NCI-H526 (cell line): Measurements from ENCODE around the gene TIMM50.

Experiments
- DNase-seq, 2 experiments: peaks; one replicate each; lab custom pipeline; 2025; lab: John Stamatoyannopoulos, UW

Gene TIMM50

DNA sequence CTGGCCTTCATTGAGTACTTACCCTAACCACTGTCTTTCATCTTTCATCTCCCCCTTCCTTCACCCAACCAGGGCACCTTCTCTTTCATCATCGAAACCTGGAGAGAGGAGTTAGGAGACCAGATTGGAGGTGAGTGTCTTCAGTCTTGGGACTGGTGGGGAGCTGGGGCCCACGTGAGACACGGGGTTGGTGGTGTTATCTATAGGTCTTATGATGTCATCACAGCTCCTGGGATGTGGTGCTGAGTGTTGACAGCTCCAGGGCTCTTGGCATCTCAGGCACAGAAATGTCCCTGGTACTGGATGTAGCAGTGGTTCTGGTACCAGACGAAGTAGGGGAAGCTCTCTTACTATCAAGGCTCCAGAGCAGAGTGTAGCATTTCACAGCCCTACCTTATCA is 19.9 kb downstream of the TIMM50 start:
- no peak for DNase-seq

DNA sequence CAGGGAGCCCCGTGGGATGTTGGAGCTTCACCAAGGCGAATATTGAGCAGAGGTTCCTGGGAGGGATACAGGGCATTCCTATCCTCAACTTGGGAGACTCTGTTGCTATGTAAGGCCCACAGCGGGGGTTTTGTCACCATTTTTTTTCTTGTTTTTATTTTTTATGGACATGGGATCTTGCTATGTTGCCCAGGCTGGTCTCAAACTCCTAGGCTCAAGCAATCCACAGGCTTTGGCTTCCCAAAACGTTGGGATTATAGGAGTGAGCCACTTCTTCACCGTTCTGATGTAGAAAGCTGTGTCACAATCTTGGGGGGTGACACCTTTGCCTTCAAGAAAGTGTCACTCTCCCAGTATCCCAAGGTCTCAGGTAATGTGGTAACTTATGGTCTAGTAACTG is 20.7 kb downstream of the TIMM50 start:
- DNase-seq, result no peak

DNA sequence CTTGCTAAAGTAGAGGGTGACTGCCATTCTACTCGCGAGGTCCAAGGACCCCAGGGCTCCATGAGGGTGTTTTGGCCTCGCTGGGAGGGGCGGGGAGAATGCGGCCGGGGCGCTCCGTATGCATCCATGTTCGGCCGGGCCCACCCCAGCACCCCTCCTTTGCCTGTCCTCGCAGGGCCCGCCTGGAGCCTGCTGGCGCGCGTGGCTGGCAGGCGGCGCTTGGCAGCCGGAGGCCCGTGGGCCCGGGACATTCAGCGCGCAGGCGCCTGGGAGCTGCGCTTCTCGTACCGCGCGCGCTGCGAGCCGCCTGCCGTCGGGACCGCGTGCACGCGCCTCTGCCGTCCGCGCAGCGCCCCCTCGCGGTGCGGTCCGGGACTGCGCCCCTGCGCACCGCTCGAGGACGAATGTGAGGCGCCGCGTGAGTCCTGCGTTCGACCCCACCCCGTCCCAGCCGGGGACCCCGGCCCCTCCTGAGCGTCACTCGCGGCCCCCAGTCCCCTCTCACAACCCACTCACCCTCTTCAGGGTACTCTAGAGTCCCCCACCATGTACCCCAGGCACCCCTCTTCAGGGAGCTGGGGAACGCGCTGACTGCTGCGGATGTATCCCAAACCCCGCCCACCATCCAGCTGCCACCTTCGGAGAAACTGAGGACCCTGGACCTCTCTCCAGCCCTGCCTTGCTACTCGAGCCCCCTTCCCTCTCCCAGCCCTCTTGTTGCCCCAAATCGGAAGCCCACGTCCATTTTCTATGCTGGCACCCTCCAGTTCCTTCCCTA is 22.2 kb downstream of the TIMM50 start:
- peak in 1 of 2 experiments; percentile 93 for DNase-seq

DNA sequence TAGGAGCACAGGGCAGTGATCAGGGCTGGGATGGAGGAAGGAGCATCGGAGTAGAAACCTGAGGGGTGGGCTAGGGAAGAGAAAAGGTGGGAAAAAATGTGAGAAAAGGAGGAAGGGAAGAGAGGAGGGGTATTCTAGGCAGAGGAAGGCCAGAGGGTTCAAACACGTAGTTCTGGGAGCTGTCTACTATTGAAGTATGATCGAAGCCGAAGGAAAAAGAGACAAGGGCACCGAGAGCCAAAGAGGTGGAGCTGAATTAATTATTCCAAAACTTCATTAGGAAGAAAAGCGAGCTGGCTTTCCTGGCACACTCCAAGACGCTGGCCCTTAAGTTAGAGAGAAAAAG is 25.9 kb downstream of the TIMM50 start:
- no peak for DNase-seq

DNA sequence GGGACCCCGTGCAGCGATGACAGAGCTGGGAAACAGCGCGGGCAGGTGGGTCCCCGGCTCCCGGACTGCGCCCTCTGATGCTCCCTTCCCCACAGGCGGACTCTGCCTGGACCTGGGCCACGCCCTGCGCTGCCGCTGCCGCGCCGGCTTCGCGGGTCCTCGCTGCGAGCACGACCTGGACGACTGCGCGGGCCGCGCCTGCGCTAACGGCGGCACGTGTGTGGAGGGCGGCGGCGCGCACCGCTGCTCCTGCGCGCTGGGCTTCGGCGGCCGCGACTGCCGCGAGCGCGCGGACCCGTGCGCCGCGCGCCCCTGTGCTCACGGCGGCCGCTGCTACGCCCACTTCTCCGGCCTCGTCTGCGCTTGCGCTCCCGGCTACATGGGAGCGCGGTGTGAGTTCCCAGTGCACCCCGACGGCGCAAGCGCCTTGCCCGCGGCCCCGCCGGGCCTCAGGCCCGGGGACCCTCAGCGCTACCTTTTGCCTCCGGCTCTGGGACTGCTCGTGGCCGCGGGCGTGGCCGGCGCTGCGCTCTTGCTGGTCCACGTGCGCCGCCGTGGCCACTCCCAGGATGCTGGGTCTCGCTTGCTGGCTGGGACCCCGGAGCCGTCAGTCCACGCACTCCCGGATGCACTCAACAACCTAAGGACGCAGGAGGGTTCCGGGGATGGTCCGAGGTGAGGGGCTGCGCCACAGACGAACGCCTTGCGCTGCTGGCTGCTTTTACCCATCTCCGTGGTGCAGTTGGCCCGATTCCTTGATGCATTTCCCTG is 26.5 kb downstream of the TIMM50 start:
- DNase-seq, result peak; percentile 81 to 98

DNA sequence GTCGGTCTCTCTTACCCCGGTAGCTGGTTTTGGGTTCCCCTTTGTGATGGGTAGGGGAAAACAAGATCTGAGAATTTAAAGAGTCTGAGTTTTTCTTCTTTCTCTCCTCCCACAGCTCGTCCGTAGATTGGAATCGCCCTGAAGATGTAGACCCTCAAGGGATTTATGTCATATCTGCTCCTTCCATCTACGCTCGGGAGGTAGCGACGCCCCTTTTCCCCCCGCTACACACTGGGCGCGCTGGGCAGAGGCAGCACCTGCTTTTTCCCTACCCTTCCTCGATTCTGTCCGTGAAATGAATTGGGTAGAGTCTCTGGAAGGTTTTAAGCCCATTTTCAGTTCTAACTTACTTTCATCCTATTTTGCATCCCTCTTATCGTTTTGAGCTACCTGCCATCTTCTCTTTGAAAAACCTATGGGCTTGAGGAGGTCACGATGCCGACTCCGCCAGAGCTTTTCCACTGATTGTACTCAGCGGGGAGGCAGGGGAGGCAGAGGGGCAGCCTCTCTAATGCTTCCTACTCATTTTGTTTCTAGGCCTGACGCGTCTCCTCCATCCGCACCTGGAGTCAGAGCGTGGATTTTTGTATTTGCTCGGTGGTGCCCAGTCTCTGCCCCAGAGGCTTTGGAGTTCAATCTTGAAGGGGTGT is 27.2 kb downstream of the TIMM50 start:
- peak in 1 of 2 experiments; percentile 50 for DNase-seq

DNA sequence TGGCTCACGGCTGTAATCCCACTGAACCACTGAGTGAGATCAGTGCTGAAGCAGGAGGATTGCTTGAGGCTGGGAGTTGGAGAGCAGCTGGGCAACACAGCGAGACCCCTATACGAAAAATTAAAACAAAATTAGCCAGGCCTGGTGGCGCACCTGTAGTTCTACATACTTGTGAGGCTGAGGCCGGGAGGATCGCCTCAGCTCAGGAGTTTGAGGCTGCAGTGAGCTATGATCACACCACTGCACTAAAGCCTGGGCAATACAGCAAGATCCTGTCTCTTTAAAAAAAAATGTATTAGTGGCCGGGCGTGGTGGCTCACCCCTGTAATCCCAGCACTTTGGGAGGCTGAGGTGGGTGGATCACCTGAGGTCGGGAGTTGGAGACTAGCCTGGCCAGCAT is 28.0 kb downstream of the TIMM50 start:
- DNase-seq, result no peak

DNA sequence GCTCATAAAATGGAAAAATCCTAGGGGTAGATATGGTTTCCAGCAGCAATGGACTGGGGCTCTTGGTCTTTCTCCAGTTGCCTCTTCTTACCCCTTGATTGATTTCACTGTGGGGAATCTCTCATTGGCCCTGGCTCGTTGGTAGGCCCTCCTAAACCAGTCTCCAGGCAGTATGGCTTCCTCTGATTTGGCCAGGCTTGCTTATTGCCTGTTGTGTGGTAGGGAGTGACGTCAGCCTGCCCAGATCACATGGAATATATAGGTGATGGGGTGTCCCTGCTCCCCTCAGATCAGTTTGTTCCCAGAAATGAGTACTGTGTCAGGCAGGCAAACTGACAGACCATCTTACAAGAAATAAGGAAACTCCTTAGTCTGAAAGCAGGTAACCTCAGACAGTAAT is 28.6 kb downstream of the TIMM50 start:
- no peak for DNase-seq

DNA sequence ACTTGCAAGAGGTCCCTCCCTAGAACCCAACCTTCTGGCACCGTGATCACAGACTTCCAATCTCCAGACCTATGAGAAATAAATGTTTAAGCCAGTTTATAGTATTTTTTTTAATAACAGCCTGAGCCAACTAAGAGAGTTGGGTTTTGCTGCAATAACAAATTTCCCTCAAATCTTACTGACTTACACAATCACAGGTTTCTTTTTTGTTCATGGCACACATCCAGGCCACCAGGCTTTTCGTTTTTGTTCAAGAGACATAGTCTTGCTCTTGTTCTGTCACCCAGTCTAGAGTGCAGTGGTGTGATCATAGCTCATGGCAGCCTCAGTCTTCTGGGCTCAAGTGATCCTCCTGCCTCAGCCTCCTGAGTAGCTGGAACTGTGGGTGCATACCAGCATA is 32.4 kb downstream of the TIMM50 start:
- no peak for DNase-seq

DNA sequence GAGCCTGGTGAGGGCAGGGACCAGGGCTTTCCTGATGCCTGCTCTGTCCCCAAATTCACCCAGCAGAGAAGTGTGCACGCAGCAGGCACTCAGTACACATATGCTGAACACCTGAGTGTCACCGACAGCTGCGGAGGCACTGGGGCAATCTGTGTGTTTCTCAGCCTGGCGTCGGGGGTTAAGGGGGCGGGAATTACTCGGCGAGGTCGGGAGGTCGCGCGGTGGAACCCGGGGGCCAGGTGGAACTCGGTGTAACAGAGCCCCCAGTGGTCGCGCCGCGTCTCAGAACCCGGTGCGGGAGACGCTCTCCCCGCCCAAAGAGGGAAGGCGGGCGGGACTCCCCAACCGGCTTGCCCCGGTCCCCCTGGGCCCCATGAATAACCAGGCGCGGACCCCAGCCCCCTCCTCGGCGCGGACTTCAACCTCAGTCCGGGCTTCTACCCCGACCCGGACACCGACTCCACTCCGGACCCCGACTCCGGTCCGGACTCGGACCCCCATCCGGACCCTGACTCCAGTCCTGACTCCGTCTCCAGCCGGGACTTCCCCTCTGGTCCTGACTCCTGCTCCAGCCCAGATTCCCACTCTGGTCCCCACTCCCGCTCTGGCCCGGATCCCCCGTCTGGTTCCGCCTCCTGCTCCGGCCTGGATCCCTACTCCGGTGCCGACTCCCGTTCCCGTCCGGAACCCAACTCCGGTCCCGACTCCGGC is 34.4 kb downstream of the TIMM50 start, which contains the start of gene SELENOV:
Gene SELENOV, plus strand, starts transcription at position 300 of the 711 bp plus-strand sequence. Its CDS starts 74 bp downstream, at position 374.
- peak; percentile 28 to 87 for DNase-seq

DNA sequence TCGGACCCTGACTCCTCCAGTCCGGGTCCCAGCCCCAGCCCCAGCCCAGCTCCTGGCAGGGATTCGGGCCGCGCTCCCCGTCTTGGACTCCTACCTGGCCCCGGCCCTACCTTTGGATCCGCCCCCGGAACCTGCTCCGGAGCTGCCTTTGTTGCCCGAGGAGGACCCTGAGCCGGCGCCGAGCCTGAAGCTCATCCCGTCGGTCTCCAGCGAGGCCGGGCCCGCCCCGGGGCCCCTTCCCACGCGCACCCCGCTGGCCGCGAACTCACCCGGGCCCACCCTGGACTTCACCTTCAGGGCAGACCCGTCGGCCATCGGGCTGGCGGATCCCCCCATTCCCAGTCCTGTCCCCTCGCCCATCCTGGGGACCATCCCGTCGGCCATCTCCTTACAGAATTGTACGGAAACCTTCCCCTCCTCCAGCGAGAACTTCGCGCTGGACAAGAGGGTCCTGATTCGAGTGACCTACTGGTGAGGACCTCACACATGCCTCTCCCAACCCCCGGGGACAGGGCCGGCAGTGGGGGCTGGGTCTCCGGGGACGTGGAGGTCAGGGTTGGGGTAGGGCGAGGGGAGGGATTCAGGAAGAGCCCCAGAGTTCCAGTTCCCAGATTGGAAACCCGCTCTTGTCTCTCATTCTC is 35.0 kb downstream of the TIMM50 start:
- peak in 1 of 2 experiments; percentile 87 for DNase-seq

DNA sequence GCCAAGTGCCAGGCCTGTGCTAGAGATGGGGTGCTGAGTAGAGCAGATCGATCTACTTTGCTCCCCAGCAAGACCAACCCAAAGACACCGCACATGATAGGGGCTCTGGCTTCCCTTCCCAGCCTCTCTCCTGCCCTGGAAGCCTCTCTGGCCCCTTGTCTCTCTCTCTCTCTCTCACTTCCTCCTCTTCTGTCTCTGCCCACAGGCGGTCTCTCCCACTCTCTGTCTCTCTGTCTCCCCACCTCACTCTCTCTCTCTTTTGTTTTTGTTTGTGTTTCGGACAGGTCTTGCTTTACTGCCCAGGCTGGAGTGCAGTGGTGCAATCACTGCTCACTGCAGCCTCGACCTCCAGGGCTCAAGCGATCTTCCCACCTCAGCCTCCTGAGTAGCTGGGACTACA is 35.6 kb downstream of the TIMM50 start:
- DNase-seq, result no peak

DNA sequence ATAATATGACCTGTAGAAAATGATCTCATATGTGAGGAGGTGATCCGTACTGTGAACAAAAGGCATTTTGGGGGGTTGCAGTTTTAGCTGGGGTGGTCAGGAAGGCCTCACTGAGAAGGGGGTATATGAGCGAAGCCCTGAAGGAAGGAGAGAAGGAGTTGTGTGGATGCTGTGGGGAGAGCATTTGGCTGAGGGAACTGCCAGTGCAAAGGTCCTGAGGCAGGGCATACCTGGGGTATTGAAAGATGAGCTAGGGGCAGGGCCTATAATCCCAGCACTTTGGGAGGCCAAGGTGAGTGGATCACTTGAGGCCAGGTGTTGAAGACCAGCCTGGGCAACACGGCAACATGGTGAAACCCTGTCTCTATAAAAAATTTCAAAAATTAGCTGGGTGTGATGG is 36.8 kb downstream of the TIMM50 start:
- no peak for DNase-seq

DNA sequence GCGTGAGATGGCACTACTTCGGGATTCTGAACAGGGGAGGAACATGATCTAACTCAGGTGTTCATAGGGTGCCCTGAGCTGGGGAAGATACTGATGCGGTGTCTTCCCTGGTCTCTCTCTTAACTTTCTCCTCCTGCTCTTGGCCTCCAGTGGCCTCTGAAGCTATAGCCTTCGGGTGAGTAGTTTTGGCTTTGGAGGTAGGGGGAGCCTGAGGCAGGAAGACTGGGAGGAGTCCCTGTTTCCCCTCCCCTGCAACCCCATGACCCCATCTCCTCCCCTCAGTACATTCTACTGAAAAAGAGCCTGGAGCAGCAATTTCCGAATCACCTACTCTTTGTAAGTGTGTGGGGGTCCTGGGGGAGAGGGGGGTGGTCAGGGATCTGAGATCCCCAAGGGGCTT is 37.8 kb downstream of the TIMM50 start:
- DNase-seq, result no peak

DNA sequence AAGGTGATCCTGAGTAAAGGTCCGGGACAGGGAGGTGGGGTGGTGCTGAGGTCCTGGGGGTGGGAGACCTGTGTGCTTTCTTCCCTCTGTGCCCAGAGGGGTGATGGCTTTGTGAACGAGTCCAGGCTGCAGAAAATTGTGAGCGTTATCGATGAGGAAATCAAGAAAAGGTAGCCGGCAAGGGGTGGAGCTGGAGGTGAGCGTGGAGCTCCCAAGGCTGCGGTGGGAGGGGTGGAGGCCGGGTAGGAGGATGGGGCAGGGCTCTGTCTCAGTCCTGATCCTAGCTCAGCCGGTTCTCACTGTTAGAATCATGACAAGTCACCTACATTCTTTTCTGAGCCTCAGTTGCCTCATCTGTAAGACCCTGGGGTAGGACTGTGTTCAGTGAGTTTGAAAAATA is 38.3 kb downstream of the TIMM50 start:
- DNase-seq, result no peak

DNA sequence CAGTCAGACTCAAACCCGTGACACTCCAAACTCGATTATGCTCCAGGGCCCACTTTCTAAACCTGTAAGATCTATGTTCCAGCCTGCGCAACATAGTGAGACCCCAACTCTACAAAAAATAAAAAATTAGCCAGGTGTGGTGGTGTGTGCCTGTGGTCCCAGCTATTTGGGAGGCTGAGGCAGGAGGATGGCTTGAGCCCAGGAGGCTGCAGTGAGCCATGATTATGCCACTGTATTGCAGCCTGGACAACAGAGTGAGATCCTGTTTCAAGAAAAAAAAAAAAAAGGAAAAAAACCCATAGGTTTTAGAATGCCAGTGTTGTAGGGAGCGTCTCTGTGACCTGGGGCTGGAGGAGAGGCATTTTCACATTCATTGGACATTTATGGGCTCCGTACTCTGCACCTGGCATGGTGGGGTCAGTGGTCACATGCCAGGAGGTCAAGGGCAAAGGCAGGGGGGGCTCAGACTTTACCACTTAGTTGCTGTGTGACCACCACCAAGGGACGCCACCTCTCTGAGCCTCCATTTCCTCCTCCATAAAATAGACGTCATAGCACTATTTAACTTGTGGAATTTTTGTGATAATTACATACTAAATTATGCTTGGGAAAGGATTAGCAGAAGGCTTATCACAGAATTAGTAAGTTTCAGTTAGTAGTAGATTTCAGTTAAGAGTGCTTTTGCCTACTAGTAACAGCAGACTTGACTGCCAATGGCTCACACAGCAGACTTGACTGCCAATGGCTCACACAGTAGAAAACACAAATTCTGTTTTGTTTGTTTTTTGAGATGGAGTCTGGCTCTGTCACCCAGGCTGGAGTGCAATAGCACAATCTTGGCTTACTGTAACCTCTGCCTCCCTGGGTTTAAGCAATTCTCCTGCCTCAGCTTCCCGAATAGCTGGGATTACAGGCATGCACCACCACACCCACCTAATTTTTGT is 40.2 kb downstream of the TIMM50 start:
- DNase-seq, result no peak

DNA sequence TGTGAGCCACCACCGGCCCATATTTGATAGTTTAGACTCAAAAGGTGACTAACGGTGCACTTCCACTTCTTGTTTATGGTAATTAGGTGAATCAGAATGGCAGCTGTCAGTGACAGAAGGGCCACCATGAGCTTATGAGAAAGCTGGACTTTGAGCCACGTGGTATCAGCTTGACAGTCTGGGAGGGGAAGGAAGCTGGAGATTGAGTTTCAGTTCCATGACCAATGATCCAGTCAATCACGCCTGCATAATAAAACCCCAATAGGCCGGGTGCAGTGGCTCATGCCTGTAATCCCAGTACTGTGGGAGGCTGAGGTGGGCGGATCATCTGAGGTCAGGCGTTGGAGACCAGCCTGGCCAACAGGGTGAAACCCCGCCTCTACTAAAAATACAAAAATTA is 43.9 kb downstream of the TIMM50 start:
- DNase-seq, result no peak

DNA sequence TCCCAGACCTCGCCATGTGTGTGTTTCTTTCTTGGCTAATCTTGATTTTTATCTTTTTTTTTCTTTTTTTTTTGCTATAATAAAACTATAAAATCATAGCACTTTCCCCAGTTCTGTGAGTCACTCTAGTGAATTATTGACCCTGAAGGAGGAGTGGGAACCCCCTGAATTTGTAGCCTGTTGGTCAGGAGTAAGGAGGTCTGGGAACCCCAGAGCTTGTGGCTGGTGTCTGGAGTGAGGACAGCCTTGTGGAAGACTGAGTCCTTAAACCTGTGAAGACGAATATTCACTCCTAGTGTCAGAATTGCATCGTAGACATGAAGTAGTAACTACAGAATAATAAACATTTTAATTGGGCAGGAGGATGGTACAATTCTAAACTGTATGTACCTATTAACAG is 44.6 kb downstream of the TIMM50 start:
- no peak for DNase-seq

DNA sequence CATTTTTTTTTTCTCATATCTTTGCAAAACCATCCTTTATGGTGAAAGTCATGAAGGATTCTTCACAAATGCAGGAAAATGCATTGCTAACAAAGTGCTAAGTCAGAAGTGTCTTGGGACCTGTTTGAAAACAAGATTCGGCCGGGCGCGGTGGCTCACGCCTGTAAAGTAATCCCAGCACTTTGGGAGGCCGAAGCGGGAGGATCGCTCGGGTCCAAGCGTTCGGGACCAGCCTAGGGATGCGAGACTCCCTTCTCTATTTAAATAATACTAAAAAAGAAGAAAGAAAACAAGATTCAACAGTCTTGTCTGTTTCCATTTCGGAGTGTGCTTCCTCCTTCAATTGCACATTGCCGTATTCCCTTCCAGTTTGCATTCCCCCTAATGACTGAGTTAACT is 51.2 kb downstream of the TIMM50 start:
- DNase-seq, result no peak

DNA sequence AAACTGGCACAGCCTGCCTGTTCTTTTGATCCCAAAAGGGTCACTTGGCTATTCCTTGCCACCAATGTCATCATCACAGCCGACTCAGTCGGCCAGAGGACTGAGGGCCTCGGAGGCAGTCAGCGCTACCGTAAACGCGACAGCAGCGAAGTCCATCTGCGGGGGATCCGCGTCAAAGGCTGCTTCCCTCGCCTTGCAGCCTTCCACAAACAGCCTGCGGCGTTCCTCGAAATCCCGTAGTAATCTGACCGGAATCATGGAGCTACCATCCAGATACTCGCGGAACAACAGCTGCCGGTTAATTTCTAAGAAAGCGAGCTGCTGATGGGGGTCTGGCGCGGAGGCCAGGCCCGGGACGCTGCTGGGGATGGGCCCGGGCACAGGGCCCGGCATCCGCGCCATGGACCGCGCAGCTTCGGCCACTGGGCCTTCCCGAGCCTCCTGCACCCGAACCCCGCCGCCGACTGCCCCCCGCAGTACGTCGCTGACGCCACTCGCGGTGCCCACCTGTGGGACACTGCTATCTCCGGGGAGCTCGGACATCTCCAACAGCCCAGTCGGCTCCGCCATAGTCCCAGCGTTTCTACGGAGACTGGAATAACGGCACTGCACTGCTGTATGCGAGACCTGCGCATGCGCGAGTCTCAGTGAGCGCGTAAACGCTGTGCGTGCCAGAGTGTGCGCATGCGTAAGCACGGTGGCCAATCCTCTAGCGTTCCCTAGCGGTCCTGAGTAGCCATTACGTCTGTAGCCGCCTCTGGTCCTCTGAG is 51.8 kb downstream of the TIMM50 start, which contains the start of gene EID2B:
Gene EID2B, minus strand, starts transcription at position 620 of the 770 bp plus-strand sequence. Its CDS starts 50 bp downstream, at position 570.
- DNase-seq, result peak; percentile 86 to 99
